Spinal cord (tissue), 10 donors: Measurements from ENCODE around the gene NINJ2. TPM values are rescaled to one million over a fixed set of nuclear protein-coding genes. Genes with fewer than 3 reads are reported as not detected.
A peak's percentile ranks its signal among the peaks of the same experiment; 100 is the strongest.

Experiments
- DNase-seq, 6 donors: peaks; one replicate each; pipeline versions ENCODE4 v3.0.0 to v3.0.0-alpha.2; 2013 to 2015; ENCODE audit warnings: low spot score in 6 of 6, low read depth in 4 of 6
- H3K27ac ChIP-seq: one replicate; pipeline ENCODE4 v1.5.1; 2013; ENCODE audit warnings: low read depth, low read length, control low read depth
- H3K27me3 ChIP-seq: one replicate; pipeline ENCODE4 v1.6.1; 2013; ENCODE audit warnings: low read length; ENCODE audit not compliant: control insufficient read depth, insufficient read depth
- H3K36me3 ChIP-seq: one replicate; pipeline ENCODE4 v1.6.1; 2013; ENCODE audit warnings: low read length; ENCODE audit not compliant: control insufficient read depth, insufficient read depth
- H3K4me1 ChIP-seq: one replicate; pipeline ENCODE4 v1.6.1; 2013; ENCODE audit warnings: low read length; ENCODE audit not compliant: control insufficient read depth, insufficient read depth
- H3K4me3 ChIP-seq: one replicate; pipeline ENCODE4 v1.5.1; 2013; ENCODE audit warnings: low read depth, low read length, control low read depth
- H3K9me3 ChIP-seq: one replicate; pipeline ENCODE4 v1.6.1; 2013; ENCODE audit warnings: low read length; ENCODE audit not compliant: control insufficient read depth, insufficient read depth
- WGBS: methylation state at CpG from one replicate; pipeline ENCODE4 v1.1.5; 2013; ENCODE audit warnings: missing lambda C conversion rate; ENCODE audit not compliant: insufficient coverage; 5-methylcytosine and 5-hydroxymethylcytosine counted together
- polyA plus RNA-seq, 2 donors: library from polyadenylated mRNA; unstranded; fragments of 120-200 nt; gene quantifications; one replicate each; pipeline ENCODE4 v1.2.1, GENCODE V29; 2013; ENCODE audit not compliant: insufficient read length in 2 of 2
- total RNA-seq, 2 donors: library from RNA; depleted of rRNA in 1 of 2; stranded (reverse); fragments of 120-200 nt in 1 of 2; fragments of >200 nt in 1 of 2; gene quantifications; one replicate each; pipeline versions ENCODE4 v1.2.3 to v1.2.4, GENCODE V29; 2013 to 2014
- donor health status: healthy.

The NINJ2 gene
- total and polyA plus RNA-seq, 4 donors: 5.4 to 6.2 (median 6.0) TPM

DNA sequence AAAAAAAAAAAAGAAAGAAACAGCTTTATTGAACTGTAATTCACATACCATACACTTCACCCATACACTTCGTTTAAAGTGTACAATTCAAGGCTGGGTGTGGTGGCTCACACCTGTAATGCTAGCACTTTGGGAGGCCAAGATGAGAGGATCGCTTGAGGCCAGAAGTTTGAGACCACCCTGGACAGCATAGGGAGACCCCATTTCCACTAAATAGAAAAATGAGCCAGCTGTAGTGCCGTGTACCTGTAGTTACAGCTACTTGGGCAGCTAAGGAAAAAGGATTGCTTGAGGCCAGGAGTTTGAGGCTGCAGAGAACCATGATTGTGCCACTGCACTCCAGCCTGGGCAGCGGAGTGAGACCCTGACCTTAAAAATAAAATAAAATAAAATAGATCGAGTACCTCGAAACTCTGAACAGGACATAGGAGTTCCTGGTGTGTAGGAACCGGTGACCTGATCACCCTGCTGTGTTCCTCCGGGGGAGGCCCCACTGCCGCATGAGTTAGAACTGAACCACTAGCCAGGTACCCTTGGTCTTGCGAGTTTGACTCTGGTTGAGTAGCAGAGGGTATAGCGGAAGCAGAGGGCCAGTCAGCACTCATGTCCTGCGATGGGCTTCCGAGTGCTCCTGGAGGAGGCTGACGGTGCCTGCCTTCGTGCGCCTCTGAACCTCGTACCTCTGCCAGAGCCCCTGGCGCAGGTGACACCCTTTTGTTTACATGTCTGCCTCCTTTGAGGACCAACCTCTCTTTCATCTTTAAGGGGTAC is 123.5 kb downstream of the NINJ2 start:
- peaks cover 33% of the 10 kb centered on the region for H3K4me1 ChIP-seq
- no peak overlapping the region for H3K4me3 ChIP-seq
- no peak overlapping the region for H3K27ac ChIP-seq
- H3K9me3 ChIP-seq: no peaks in the 10 kb centered on the region
- H3K36me3 ChIP-seq: no peaks in the 10 kb centered on the region
- no peak for DNase-seq
- 95% methylated on average over 16 of the region's 18 CpGs for WGBS
- H3K27me3 ChIP-seq: no peaks in the 10 kb centered on the region

DNA sequence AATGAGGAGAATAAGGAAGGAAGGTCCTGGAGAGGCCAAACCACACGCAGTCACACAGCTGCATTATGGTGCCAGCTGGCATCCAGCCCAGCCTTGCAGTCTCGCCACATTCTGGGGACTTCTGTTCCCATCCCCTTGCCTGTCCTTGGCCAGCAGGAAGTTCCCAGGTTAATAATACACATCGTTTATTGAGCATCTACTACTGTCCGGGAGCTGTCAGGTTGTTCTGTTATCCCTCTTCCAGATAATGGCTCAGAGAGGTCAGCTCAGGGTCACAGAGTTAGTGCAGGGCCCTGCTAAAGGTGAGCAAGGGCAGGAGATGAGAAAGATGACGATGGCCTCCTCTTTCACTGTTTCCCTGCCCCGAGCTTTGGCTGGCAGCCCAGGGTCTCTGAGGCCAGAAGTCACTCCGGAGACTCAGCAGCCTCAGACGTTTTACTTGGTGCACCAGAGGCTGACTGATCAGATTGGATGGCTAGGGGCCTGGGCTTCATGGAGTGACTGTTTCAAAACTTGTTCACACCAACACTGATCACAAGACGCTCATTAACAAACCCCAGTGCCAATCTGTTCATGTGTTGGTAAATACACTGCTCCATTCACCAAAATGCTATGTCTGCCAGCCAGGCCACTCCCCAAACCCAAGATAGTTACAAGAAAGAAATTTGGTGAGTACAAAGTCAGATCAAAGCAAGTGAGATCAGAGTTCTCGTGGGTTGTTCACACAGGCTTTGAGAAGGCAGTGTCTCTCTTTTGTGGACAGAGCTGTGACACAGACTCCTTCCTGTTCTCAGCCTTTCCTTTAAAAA is 124.3 kb downstream of the NINJ2 start:
- Histone ChIP-seq H3K4me1 (peaks cover 33% of the 10 kb centered on the region), H3K27ac (peak overlapping the region; percentile 52), H3K9me3 (no peaks in the 10 kb centered on the region), H3K4me3 (no peak overlapping the region), H3K36me3 (no peaks in the 10 kb centered on the region), H3K27me3 (no peaks in the 10 kb centered on the region)
- whole genome bisulfite sequencing: 27% methylated on average over 8 of the region's 10 CpGs
- peak in 2 of 6 donors; percentile 65 to 73 for DNase-seq

DNA sequence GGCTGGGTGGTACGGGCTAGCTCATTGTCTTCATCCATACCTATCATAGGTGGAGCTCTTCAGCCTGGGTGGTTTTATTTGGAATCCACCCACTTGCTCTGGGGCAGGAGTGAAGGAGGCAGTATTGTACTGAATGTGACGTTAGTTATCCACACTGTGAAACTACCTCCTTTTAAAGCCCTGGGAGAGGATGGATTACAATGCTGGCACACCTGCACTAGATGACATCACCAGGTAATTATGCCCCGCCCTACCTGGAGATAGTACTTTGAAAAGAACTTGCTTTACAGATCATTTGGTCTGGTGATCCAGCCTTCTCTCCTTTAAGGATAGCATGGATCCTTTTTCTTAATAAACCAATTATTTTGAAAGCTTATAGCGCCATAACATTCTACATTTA is 125.5 kb downstream of the NINJ2 start:
- DNase-seq: no peak
- H3K27me3 ChIP-seq: no peaks in the 10 kb centered on the region
- H3K9me3 ChIP-seq: no peaks in the 10 kb centered on the region
- no CpG with 5 or more reads among the region's 4 CpGs for WGBS
- H3K36me3 ChIP-seq: no peaks in the 10 kb centered on the region
- H3K4me3 ChIP-seq: no peak overlapping the region
- H3K27ac ChIP-seq: no peak overlapping the region
- peaks cover 28% of the 10 kb centered on the region for H3K4me1 ChIP-seq

DNA sequence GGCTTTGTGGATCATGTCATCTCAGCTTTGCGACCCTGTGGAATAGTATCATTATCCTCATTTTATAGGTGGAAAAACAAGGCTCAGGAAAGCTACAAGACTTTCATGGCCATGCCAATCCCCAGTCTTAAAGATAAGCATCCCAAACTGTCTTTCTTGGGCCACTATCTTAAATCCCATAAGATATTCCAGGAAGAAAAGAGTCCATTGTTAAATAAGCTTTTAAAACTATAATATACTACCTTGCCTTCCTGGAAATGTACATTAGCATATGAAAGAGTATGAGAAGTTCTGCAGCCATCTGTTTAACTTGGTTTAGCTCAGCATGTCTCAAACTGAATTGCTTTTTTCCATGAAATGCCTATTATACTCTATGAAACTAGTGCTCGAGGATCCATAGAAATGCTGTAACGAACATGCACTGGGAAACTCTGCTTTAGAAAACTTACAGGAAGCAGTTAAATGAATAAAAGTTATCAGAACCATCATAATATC is 126.4 kb downstream of the NINJ2 start:
- no peak overlapping the region for H3K4me3 ChIP-seq

DNA sequence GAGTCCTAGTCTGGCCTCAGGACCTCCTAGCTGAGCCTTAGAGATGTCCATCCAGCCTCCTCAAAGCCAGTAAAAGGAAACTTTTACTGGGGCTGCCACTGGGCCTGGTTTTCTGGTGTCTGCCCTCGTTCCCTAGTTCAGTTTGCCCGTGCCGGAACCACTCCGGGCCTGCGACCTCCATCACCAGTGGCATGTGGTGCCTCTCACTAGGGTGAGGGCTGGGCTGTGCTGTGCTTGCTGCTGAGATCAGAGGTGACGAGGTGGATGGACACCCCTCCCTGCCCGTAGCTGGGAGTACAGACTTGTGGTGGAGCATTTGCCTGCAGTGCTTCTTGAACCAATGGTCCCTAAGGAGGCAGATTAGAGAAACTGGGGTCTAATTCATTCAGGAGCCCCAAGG is 127.8 kb downstream of the NINJ2 start:
- WGBS: 95% methylated on average over 7 of the region's 7 CpGs
- no peaks in the 10 kb centered on the region for H3K9me3 ChIP-seq
- DNase-seq: no peak
- H3K27ac ChIP-seq: no peak overlapping the region
- H3K4me1 ChIP-seq: peaks cover 11% of the 10 kb centered on the region
- no peak overlapping the region for H3K4me3 ChIP-seq
- H3K27me3 ChIP-seq: no peaks in the 10 kb centered on the region
- no peaks in the 10 kb centered on the region for H3K36me3 ChIP-seq

More for the DNA sequence above, 126.4 kb downstream of the NINJ2 start:
- no CpG with 5 or more reads among the region's 3 CpGs for WGBS
- Histone ChIP-seq H3K4me1 (peaks cover 19% of the 10 kb centered on the region), H3K27me3 (no peaks in the 10 kb centered on the region), H3K9me3 (no peaks in the 10 kb centered on the region), H3K27ac (no peak overlapping the region), H3K36me3 (no peaks in the 10 kb centered on the region)
- DNase-seq: peak in 2 of 6 donors; percentile 21 to 68

DNA sequence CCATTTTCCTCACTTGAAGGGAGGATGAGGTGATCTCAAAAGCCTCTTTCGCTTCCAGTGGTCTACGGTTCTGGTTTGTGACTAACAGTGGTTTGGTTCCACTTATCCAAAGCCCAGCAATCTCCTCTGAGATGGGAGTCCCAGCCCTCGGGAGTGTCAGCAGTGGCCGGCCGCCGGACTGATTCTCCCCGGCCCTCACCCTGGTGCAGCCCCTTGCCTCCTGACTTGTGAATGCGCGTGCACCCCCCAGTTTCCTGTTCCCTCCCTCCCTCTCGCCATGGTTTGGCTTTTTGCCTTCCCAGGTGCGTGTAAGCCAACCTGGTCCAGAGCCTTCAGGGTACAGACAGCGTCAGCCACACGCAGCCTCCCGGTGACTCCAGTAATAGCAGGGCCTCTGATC is 129.0 kb downstream of the NINJ2 start:
- H3K4me3 ChIP-seq: no peak overlapping the region
- DNase-seq: no peak
- no peak overlapping the region for H3K27ac ChIP-seq
- peaks cover 2% of the 10 kb centered on the region for H3K9me3 ChIP-seq
- 86% methylated on average over 12 of the region's 14 CpGs for WGBS
- peaks cover 11% of the 10 kb centered on the region for H3K4me1 ChIP-seq
- no peaks in the 10 kb centered on the region for H3K27me3 ChIP-seq
- H3K36me3 ChIP-seq: no peaks in the 10 kb centered on the region

DNA sequence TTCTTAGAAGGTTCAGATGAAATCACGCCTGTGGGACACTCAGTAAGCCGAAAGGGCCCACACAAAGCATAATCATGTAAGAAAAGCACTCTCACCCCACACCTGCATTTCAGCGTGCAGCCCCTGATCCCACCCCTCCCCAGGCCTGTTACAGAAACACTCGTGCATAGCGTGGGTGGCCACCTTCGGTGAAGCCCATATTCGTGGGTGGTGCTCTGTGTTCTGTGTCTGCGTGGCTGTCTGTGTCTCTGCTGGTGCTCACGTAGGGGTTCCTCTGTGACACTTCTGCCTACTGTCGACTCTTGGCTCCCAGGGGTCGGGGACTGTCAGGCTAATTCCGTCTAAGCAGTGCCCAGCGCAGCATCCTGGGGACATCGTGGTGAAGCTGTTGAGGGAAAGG is 129.5 kb downstream of the NINJ2 start:
- 91% methylated on average over 14 of the region's 14 CpGs for WGBS
- Histone ChIP-seq H3K4me1 (peaks cover 7% of the 10 kb centered on the region), H3K27me3 (no peaks in the 10 kb centered on the region), H3K4me3 (no peak overlapping the region), H3K36me3 (no peaks in the 10 kb centered on the region), H3K27ac (no peak overlapping the region), H3K9me3 (peaks cover 6% of the 10 kb centered on the region)
- no peak for DNase-seq

DNA sequence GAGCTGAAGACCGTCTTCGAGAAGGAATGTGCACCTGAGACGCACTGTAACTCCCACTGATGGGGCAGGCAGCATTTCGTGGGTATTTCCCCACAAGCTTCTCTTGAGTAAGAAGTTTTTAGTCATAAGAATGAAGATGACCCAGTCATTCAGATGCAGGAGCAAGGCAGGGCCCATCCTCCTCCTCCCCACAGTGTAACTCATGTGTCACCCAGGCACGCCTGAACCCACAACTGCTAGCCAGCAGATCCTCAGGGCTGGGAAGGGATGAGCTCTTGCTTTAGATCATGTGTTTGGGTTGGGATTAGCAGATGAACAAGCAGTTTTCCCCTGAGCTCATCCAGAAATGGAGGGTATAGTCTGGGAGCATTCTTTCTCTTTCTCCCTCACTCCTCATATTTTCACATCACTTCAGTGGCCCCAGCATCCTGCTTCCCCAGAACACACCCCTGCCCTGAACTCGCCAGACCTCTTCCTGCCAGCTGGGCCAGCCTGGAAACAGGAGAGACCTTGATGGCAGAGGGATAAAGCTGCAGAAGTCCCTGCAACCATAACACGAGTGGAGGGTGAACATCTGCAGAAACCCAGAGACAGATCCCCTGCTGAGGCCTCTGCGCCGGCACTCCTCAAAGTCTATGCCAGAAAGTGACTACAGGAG is 130.2 kb downstream of the NINJ2 start:
- WGBS: 89% methylated on average over 7 of the region's 9 CpGs
- Histone ChIP-seq H3K9me3 (peaks cover 6% of the 10 kb centered on the region), H3K27ac (no peak overlapping the region), H3K4me3 (no peak overlapping the region), H3K27me3 (no peaks in the 10 kb centered on the region), H3K36me3 (no peaks in the 10 kb centered on the region), H3K4me1 (peaks cover under 1% of the 10 kb centered on the region)
- no peak for DNase-seq

DNA sequence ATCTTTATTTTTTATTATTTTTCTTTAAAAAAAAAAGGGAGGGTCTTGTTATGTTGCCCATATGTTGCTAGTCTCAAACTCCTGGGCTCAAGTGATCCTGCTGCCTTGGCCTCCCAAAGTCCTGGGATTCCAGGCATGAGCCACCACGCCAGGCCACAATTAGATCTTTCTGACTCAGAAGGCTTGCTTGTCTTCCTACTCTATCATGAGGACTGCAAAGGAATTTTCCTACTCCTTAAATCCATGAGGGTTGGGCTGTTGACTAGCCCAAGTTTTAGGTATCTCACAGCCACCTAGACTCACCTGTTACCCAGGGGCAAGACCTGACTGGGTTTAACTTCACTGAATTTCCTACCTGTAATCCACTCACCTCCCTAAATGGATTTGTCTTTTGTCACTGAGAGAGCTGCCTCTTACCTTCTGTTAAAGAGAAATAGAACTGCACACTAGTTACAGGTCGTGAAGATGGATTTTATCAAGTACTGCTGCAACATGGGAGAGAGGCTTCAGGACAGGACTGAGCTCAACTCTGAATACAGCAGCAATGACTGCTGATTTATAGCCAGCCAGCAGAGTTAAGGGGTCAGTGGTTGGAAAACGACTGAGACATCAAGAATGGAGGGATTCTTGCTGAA is 131.2 kb downstream of the NINJ2 start:
- no peaks in the 10 kb centered on the region for H3K4me1 ChIP-seq
- no peaks in the 10 kb centered on the region for H3K36me3 ChIP-seq
- DNase-seq: no peak
- no peaks in the 10 kb centered on the region for H3K27me3 ChIP-seq
- H3K27ac ChIP-seq: no peak overlapping the region
- H3K4me3 ChIP-seq: no peak overlapping the region
- peaks cover 6% of the 10 kb centered on the region for H3K9me3 ChIP-seq
- 78% methylated on average over 3 of the region's 3 CpGs for WGBS
